ENCODE results near the gene ATP6V0E1. TPM values are rescaled to one million over a fixed set of nuclear protein-coding genes. Genes with fewer than 3 reads are reported as not detected.

ATP6V0E1 gene
- total and polyA plus RNA-seq, 2 of the 8 experiments (the other 6 are each of a cell fraction or from before 2014, with no cell fraction given): 108 to 134 TPM

- Histone ChIP-seq H2BK5ac (ENCODE audit: low read depth, low read length) (no peak overlapping the region), H3K4me1 (replicated peaks in 1 of 4; ENCODE audit: control insufficient read depth in 3 of 4, insufficient read depth in 4 of 4, low read length in 3 of 4) (peaks cover 0 to 6% (median 3%) of the 10 kb centered on the region in 4 experiments; a peak in 2 of 7 replicates), H2AK5ac (ENCODE audit: low read depth, low read length) (no peak overlapping the region), H3K4me3 (ENCODE audit: extremely low read depth in 1 of 4, insufficient read depth in 2 of 4, low read depth in 3 of 4, low read length in 4 of 4) (no peak overlapping the region), H3K79me2 (ENCODE audit: control insufficient read depth in 1 of 2, insufficient read depth in 2 of 2, low read length in 2 of 2) (no peaks in the 10 kb centered on the region), H2AFZ (ENCODE audit: low read length) (no peak overlapping the region), H3K4ac (replicated peaks; ENCODE audit: insufficient read length, low read depth, low read length) (no peak overlapping the region), H3K18ac (ENCODE audit: extremely low read depth, low read length) (no peak overlapping the region), H4K91ac (replicated peaks; ENCODE audit: insufficient read length, low read length) (no peak overlapping the region), H2BK120ac (replicated peaks; ENCODE audit: low read depth, low read length) (no peak overlapping the region), H4K20me1 (replicated peaks in 1 of 2; ENCODE audit: control insufficient read depth in 1 of 2, insufficient read depth in 2 of 2, low read length in 2 of 2) (no peaks in the 10 kb centered on the region), H2BK15ac (ENCODE audit: low read length) (no peak overlapping the region), H3K23me2 (ENCODE audit: low read depth, low read length) (no peaks in the 10 kb centered on the region), H4K5ac (ENCODE audit: insufficient read length, low read depth, low read length) (no peak overlapping the region), H3K56ac (replicated peaks; ENCODE audit: insufficient read length, low read depth, low read length) (no peak overlapping the region), H3K9me3 (ENCODE audit: insufficient read depth in 2 of 2, low read depth in 1 of 2, low read length in 1 of 2) (no peaks in the 10 kb centered on the region), H3K14ac (ENCODE audit: insufficient read length) (no peak overlapping the region), H3K27ac (ENCODE audit: low read depth, low read length) (no peak overlapping the region), H3K23ac (ENCODE audit: insufficient read length) (no peak overlapping the region), H2BK20ac (ENCODE audit: low read length) (no peak overlapping the region), H3K4me2 (ENCODE audit: insufficient read depth in 1 of 2, low read depth in 2 of 2, low read length in 2 of 2) (no peak overlapping the region), H4K8ac (ENCODE audit: extremely low read depth, insufficient read depth, low read length) (no peak overlapping the region), H3K36me3 (ENCODE audit: control insufficient read depth in 2 of 4, insufficient read depth in 4 of 4, low read length in 3 of 4) (no peaks in the 10 kb centered on the region), H3K9ac (replicated peaks in 1 of 4; ENCODE audit: extremely low read depth in 1 of 4, low read depth in 3 of 4, low read length in 3 of 4) (no peak overlapping the region), H3K79me1 (ENCODE audit: low read depth, low read length) (no peaks in the 10 kb centered on the region), H3K27me3 (replicated peaks in 1 of 4; ENCODE audit: control insufficient read depth in 3 of 4, extremely low read depth in 1 of 4, insufficient read depth in 3 of 4, low read length in 3 of 4) (no peaks in the 10 kb centered on the region; a peak in 2 of 7 replicates), H2BK12ac (ENCODE audit: low read depth, low read length) (no peak overlapping the region)
- no peak for FAIRE-seq
- ChIA-PET POLR2A (ENCODE audit: partially characterized antibody) (interaction anchor here (0.6 kb wide), 1 partner anchor 65 kb away, joined by 4 read pairs; no protein-coding TSS in a partner anchor), CTCF (ENCODE audit: partially characterized antibody) (interaction anchor here (0.6 to 1.2 kb wide), 5 partner anchors 20 to 336 kb away, joined by 3 to 4 read pairs (median 3); no protein-coding TSS in a partner anchor)
- TF ChIP-seq E2F6 (IDR thresholded peaks at IDR 0.05): no peak
- TF ChIP-seq SUZ12 (IDR thresholded peaks at IDR 0.05; ENCODE audit: low read length): no peak
- TF ChIP-seq RNF2 (IDR thresholded peaks at IDR 0.05; ENCODE audit: borderline replicate concordance, low read depth, low read length, missing control alignments, poor library complexity, severe bottlenecking): no peak
- DNase-seq (ENCODE audit: low read depth in 1 of 2, low spot score in 2 of 2): no peak
- 96% methylated on average over 3 of the region's 3 CpGs; no CpG with 5 or more reads in 1 of the 2 experiments for WGBS, 2 experiments (ENCODE audit: extremely low coverage in 1 of 2, insufficient coverage in 1 of 2, insufficient read length in 1 of 2, insufficient replicate concordance in 2 of 2, low coverage in 1 of 2, low lambda C conversion rate in 2 of 2, missing lambda C conversion rate in 1 of 2)
These were observed 59.2 kb downstream of the ATP6V0E1 start for GRCh38 chr5:173042763-173043107.
